Measurements from ENCODE around the gene ITPK1. TPM values are rescaled to one million over a fixed set of nuclear protein-coding genes. Genes with fewer than 3 reads are reported as not detected.

ITPK1 gene
- total and polyA plus RNA-seq, 2 experiments from 2014 or later: 35.9 to 101 TPM

DNA sequence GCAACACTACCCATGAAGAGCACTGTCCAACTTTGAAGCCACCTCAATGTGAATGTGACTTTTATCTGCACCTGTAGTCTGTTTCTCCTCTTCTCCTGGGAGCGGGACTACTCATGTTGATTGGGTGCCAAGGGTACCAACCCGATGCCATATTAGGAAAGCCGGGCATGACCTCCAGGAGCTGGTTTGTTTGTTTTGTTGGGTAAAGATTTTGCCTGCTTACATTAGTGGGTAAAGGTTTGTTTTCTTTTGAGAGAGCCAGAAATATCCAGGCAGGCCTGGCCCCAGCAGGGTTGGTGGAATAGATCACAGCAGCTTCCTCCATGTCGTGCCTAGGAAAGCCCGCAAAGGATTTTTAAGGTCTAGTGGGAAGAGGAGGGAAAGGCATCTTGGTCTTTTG, 19.7 kb upstream of the ITPK1 start:
- H2AFZ ChIP-seq: no peak overlapping the region
- no peaks in the 10 kb centered on the region for H3K36me3 ChIP-seq (ENCODE audit: insufficient read depth)
- no peaks in the 10 kb centered on the region for H3K4me1 ChIP-seq (ENCODE audit: insufficient read depth)
- TF ChIP-seq, protein P1, sequence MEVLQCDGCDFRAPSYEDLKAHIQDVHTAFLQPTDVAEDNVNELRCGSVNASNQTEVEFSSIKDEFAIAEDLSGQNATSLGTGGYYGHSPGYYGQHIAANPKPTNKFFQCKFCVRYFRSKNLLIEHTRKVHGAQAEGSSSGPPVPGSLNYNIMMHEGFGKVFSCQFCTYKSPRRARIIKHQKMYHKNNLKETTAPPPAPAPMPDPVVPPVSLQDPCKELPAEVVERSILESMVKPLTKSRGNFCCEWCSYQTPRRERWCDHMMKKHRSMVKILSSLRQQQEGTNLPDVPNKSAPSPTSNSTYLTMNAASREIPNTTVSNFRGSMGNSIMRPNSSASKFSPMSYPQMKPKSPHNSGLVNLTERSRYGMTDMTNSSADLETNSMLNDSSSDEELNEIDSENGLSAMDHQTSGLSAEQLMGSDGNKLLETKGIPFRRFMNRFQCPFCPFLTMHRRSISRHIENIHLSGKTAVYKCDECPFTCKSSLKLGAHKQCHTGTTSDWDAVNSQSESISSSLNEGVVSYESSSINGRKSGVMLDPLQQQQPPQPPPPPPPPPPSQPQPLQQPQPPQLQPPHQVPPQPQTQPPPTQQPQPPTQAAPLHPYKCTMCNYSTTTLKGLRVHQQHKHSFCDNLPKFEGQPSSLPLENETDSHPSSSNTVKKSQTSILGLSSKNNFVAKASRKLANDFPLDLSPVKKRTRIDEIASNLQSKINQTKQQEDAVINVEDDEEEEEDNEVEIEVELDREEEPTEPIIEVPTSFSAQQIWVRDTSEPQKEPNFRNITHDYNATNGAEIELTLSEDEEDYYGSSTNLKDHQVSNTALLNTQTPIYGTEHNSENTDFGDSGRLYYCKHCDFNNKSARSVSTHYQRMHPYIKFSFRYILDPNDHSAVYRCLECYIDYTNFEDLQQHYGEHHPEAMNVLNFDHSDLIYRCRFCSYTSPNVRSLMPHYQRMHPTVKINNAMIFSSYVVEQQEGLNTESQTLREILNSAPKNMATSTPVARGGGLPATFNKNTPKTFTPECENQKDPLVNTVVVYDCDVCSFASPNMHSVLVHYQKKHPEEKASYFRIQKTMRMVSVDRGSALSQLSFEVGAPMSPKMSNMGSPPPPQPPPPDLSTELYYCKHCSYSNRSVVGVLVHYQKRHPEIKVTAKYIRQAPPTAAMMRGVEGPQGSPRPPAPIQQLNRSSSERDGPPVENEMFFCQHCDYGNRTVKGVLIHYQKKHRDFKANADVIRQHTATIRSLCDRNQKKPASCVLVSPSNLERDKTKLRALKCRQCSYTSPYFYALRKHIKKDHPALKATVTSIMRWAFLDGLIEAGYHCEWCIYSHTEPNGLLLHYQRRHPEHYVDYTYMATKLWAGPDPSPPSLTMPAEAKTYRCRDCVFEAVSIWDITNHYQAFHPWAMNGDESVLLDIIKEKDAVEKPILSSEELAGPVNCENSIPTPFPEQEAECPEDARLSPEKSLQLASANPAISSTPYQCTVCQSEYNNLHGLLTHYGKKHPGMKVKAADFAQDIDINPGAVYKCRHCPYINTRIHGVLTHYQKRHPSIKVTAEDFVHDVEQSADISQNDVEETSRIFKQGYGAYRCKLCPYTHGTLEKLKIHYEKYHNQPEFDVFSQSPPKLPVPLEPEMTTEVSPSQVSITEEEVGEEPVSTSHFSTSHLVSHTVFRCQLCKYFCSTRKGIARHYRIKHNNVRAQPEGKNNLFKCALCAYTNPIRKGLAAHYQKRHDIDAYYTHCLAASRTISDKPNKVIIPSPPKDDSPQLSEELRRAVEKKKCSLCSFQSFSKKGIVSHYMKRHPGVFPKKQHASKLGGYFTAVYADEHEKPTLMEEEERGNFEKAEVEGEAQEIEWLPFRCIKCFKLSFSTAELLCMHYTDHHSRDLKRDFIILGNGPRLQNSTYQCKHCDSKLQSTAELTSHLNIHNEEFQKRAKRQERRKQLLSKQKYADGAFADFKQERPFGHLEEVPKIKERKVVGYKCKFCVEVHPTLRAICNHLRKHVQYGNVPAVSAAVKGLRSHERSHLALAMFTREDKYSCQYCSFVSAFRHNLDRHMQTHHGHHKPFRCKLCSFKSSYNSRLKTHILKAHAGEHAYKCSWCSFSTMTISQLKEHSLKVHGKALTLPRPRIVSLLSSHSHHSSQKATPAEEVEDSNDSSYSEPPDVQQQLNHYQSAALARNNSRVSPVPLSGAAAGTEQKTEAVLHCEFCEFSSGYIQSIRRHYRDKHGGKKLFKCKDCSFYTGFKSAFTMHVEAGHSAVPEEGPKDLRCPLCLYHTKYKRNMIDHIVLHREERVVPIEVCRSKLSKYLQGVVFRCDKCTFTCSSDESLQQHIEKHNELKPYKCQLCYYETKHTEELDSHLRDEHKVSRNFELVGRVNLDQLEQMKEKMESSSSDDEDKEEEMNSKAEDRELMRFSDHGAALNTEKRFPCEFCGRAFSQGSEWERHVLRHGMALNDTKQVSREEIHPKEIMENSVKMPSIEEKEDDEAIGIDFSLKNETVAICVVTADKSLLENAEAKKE (CRISPR knock-in tag; IDR thresholded peaks at IDR 0.05): no peak
- TF ChIP-seq ZNF114 (CRISPR knock-in tag; IDR thresholded peaks at IDR 0.05) (no peak), ETS1 (IDR thresholded peaks at IDR 0.05) (no peak), CREB1 (CRISPR knock-in tag; IDR thresholded peaks at IDR 0.05; ENCODE audit: low read depth) (no peak), EZH2 (IDR thresholded peaks at IDR 0.05; ENCODE audit: low read depth, unreplicated experiment) (no peak), STAT1 (IDR thresholded peaks at IDR 0.05; ENCODE audit: unreplicated experiment) (no peak), POLR2AphosphoS5 (IDR thresholded peaks at IDR 0.05; ENCODE audit: low read depth) (no peak), REST (IDR thresholded peaks at IDR 0.05; ENCODE audit: unreplicated experiment) (no peak), NANOG (IDR thresholded peaks at IDR 0.05; ENCODE audit: borderline replicate concordance) (no peak), JUNB (IDR thresholded peaks at IDR 0.05; ENCODE audit: unreplicated experiment) (no peak), EZH2phosphoT487 (IDR thresholded peaks at IDR 0.05; ENCODE audit: unreplicated experiment) (no peak), ZNF331 (CRISPR knock-in tag; IDR thresholded peaks at IDR 0.05; ENCODE audit: low read depth) (no peak)
- TF ChIP-seq, protein P2, sequence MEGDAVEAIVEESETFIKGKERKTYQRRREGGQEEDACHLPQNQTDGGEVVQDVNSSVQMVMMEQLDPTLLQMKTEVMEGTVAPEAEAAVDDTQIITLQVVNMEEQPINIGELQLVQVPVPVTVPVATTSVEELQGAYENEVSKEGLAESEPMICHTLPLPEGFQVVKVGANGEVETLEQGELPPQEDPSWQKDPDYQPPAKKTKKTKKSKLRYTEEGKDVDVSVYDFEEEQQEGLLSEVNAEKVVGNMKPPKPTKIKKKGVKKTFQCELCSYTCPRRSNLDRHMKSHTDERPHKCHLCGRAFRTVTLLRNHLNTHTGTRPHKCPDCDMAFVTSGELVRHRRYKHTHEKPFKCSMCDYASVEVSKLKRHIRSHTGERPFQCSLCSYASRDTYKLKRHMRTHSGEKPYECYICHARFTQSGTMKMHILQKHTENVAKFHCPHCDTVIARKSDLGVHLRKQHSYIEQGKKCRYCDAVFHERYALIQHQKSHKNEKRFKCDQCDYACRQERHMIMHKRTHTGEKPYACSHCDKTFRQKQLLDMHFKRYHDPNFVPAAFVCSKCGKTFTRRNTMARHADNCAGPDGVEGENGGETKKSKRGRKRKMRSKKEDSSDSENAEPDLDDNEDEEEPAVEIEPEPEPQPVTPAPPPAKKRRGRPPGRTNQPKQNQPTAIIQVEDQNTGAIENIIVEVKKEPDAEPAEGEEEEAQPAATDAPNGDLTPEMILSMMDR (conservative IDR thresholded peaks at IDR 0.05; ENCODE audit: low read depth in 2 of 2): no peak
- Mint-ChIP-seq H3K27me3 (ENCODE audit: insufficient read depth, low read depth, poor library complexity) (peaks cover 2% of the 10 kb centered on the region), H3K36me3 (ENCODE audit: low read depth) (no peaks in the 10 kb centered on the region), H3K4me1 (peaks cover 7% of the 10 kb centered on the region; the same call in 2 of the 3 replicates), H3K4me3 (no peak overlapping the region), H3K9me3 (no peaks in the 10 kb centered on the region), H3K27ac (no peak overlapping the region)
- no peaks in the 10 kb centered on the region for H4K20me1 ChIP-seq (replicated peaks; ENCODE audit: insufficient read depth)
- H3K9me2 ChIP-seq (ENCODE audit: insufficient read depth): no peaks in the 10 kb centered on the region
- no peak overlapping the region for H3K4me2 ChIP-seq
- ATAC-seq: no peak
- no peak overlapping the region for H3K27ac ChIP-seq (ENCODE audit: low read depth)
- no peaks in the 10 kb centered on the region for H3F3A ChIP-seq (replicated peaks; ENCODE audit: low read depth)
- H3K4me3 ChIP-seq: no peak overlapping the region
- no peaks in the 10 kb centered on the region for H3K27me3 ChIP-seq (ENCODE audit: insufficient read depth)
- no peaks in the 10 kb centered on the region for H3K79me2 ChIP-seq (replicated peaks; ENCODE audit: insufficient read depth)
- no peak for DNase-seq (ENCODE audit: low spot score)

Measured in GM23338 (cell line).